HEK293 (cell line): ENCODE results near the gene FAM209A.
"Not testable (repeated sequence)": the region's sequence is repeated elsewhere in the genome, so short reads cannot be mapped to it uniquely, and the experiment has no call there.

Source experiments
- CTCF ChIA-PET: fragments of 350-600 bp; formaldehyde crosslinking; extraction: SDS; loops from one replicate; lab custom pipeline; 2021; ENCODE audit warnings: antibody characterized with exemption; lab: Yijun Ruan, JAX
- POLR2A ChIA-PET: fragments of 300-600 bp; formaldehyde crosslinking; extraction: SDS; loops from one replicate; lab custom pipeline; 2020; ENCODE audit warnings: antibody characterized with exemption, inconsistent platforms; lab: Yijun Ruan, JAX
- H3K27ac ChIP-seq: fragments of 200-500 bp; sonication (Bioruptor generic); 2 replicates; pipeline ENCODE4 v1.5.1; 2014; ENCODE audit warnings: low read depth, low read length, control low read depth, inconsistent platforms; ENCODE audit errors: extremely low read depth
- H3K36me3 ChIP-seq, 2 experiments: fragments of 200-500 bp in 1 of 2; sonication (Bioruptor generic) in 1 of 2; 1 replicate in 1 of 2; 2 replicates in 1 of 2; pipeline ENCODE4 v1.5.1; 2014 to 2017; ENCODE audit warnings: inconsistent platforms in 2 of 2, low read length in 2 of 2; ENCODE audit not compliant: control insufficient read depth in 2 of 2, insufficient read depth in 1 of 2
- H3K4me1 ChIP-seq: fragments of 200-500 bp; sonication (Bioruptor generic); 2 replicates; pipeline ENCODE4 v1.5.1; 2014; ENCODE audit warnings: mild to moderate bottlenecking, low read length, inconsistent platforms; ENCODE audit not compliant: control insufficient read depth, insufficient read depth
- H3K4me3 ChIP-seq: 2 replicates; pipeline ENCODE4 v1.5.1; 2011; ENCODE audit warnings: low read depth, mild to moderate bottlenecking, control low read depth, low read length, moderate library complexity
- H3K9me3 ChIP-seq: fragments of 200-500 bp; sonication (Bioruptor generic); 2 replicates; pipeline ENCODE4 v1.5.1; 2014; ENCODE audit warnings: low read depth, low read length, inconsistent platforms; ENCODE audit not compliant: control insufficient read depth, insufficient read depth
- HOXA7 ChIP-seq: sonication (generic); formaldehyde crosslinking; IDR thresholded peaks from 2 replicates; pipeline ENCODE4 v1.8.1; 2022; ENCODE audit warnings: missing genetic modification reagents, borderline replicate concordance
- RBAK ChIP-seq: fragments of 450-650 bp; formaldehyde crosslinking; IDR thresholded peaks from 2 replicates; pipeline ENCODE4 v1.5.1; 2016; ENCODE audit warnings: missing biosample characterization, missing genetic modification characterization
- SCRT1 ChIP-seq: fragments of 450-650 bp; formaldehyde crosslinking; IDR thresholded peaks from 2 replicates; pipeline ENCODE4 v1.5.1; 2016; ENCODE audit warnings: missing biosample characterization, missing genetic modification characterization, borderline replicate concordance
- SETDB1 ChIP-seq: IDR thresholded peaks from one replicate; pipeline ENCODE4 v1.6.1; 2017; ENCODE audit warnings: mild to moderate bottlenecking, low read length, moderate library complexity, mixed read lengths; ENCODE audit not compliant: insufficient read length
- ZFP3 ChIP-seq: fragments of 450-650 bp; formaldehyde crosslinking; IDR thresholded peaks from 2 replicates; pipeline ENCODE4 v1.5.1; 2016; ENCODE audit warnings: low read depth, missing biosample characterization, missing genetic modification characterization
- ZFP69B ChIP-seq: fragments of 450-650 bp; formaldehyde crosslinking; IDR thresholded peaks from 2 replicates; pipeline ENCODE4 v1.5.1; 2016; ENCODE audit warnings: missing biosample characterization, missing genetic modification characterization
- ZNF10 ChIP-seq: fragments of 450-650 bp; formaldehyde crosslinking; IDR thresholded peaks from 2 replicates; pipeline ENCODE4 v1.5.1; 2017; ENCODE audit warnings: missing biosample characterization, missing genetic modification characterization
- ZNF16 ChIP-seq: fragments of 450-650 bp; formaldehyde crosslinking; IDR thresholded peaks from 2 replicates; pipeline ENCODE4 v1.5.1; 2016; ENCODE audit warnings: low read depth, missing biosample characterization, missing genetic modification characterization
- ZNF266 ChIP-seq: fragments of 450-650 bp; formaldehyde crosslinking; IDR thresholded peaks from 2 replicates; pipeline ENCODE4 v1.5.1; 2016; ENCODE audit warnings: missing biosample characterization, missing genetic modification characterization, low read depth
- ZNF416 ChIP-seq: fragments of 450-650 bp; formaldehyde crosslinking; IDR thresholded peaks from 2 replicates; pipeline ENCODE4 v1.5.1; 2016; ENCODE audit warnings: missing biosample characterization, missing genetic modification characterization
- ZNF426 ChIP-seq: fragments of 450-650 bp; formaldehyde crosslinking; IDR thresholded peaks from 2 replicates; pipeline ENCODE4 v1.5.1; 2017; ENCODE audit warnings: missing biosample characterization, missing genetic modification characterization, mild to moderate bottlenecking, inconsistent platforms, moderate library complexity
- ZNF510 ChIP-seq: fragments of 450-650 bp; formaldehyde crosslinking; IDR thresholded peaks from 2 replicates; pipeline ENCODE4 v1.5.1; 2018; ENCODE audit warnings: mild to moderate bottlenecking, missing genetic modification characterization, missing biosample characterization; ENCODE audit not compliant: insufficient replicate concordance
- ZNF670 ChIP-seq: fragments of 450-650 bp; formaldehyde crosslinking; IDR thresholded peaks from 2 replicates; pipeline ENCODE4 v1.5.1; 2016; ENCODE audit warnings: missing biosample characterization, missing genetic modification characterization, low read depth
- ZNF701 ChIP-seq: fragments of 450-650 bp; formaldehyde crosslinking; IDR thresholded peaks from 2 replicates; pipeline ENCODE4 v1.5.1; 2016; ENCODE audit warnings: missing biosample characterization, missing genetic modification characterization
- TF ChIP-seq, protein P1 (sequence below): fragments of 450-650 bp; formaldehyde crosslinking; IDR thresholded peaks from 2 replicates; pipeline ENCODE4 v1.5.1; 2017; ENCODE audit warnings: missing biosample characterization, missing genetic modification characterization
- TF ChIP-seq, protein P2 (sequence below): fragments of 450-650 bp; formaldehyde crosslinking; IDR thresholded peaks from 2 replicates; pipeline ENCODE4 v1.5.1; 2016; ENCODE audit warnings: missing biosample characterization, missing genetic modification characterization
- TF ChIP-seq, protein P3 (sequence below): fragments of 450-650 bp; formaldehyde crosslinking; IDR thresholded peaks from 2 replicates; pipeline ENCODE4 v1.5.1; 2016; ENCODE audit warnings: missing biosample characterization, missing genetic modification characterization
- TF ChIP-seq, protein P4 (sequence below): fragments of 450-650 bp; formaldehyde crosslinking; IDR thresholded peaks from 2 replicates; pipeline ENCODE4 v1.5.1; 2016; ENCODE audit warnings: missing biosample characterization, missing genetic modification characterization
- TF ChIP-seq, protein P5 (sequence below): fragments of 450-650 bp; formaldehyde crosslinking; IDR thresholded peaks from 2 replicates; pipeline ENCODE4 v1.5.1; 2016; ENCODE audit warnings: missing biosample characterization, missing genetic modification characterization, low read depth
- TF ChIP-seq, protein P6 (sequence below): fragments of 450-650 bp; formaldehyde crosslinking; conservative IDR thresholded peaks from 2 replicates; pipeline ENCODE4 v1.5.1; 2016; ENCODE audit warnings: low read depth, missing biosample characterization, missing genetic modification characterization

Gene FAM209A, protein sequence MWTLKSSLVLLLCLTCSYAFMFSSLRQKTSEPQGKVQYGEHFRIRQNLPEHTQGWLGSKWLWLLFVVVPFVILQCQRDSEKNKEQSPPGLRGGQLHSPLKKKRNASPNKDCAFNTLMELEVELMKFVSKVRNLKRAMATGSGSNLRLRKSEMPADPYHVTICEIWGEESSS

DNA sequence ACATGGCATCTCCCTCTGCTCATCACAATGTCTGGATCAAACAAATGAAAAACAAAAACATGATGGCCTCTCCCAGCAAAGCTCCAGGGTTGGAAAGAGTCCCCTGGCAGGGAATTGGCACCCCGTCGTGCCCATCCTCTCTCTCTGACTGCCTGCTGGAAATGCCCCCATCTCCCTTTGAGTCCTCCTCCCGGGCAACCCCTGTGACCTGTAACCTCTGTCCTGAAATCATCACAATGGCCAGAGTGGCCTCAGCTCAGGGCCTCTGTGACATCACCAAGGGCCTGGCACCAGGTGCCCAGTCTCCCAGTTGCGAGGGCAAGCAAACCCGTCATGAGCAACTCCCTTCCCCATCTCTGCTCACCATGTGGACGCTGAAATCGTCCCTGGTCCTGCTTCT is at the start of gene FAM209A:
FAM209A (plus strand) TSS at position 301 of the 400 bp plus-strand sequence; CDS start at position 366, 65 bp downstream.
- H3K36me3 ChIP-seq, CTCF ChIA-PET, POLR2A ChIA-PET, H3K4me1 ChIP-seq, H3K27ac ChIP-seq, H3K9me3 ChIP-seq, H3K4me3 ChIP-seq: not testable (repeated sequence)

DNA sequence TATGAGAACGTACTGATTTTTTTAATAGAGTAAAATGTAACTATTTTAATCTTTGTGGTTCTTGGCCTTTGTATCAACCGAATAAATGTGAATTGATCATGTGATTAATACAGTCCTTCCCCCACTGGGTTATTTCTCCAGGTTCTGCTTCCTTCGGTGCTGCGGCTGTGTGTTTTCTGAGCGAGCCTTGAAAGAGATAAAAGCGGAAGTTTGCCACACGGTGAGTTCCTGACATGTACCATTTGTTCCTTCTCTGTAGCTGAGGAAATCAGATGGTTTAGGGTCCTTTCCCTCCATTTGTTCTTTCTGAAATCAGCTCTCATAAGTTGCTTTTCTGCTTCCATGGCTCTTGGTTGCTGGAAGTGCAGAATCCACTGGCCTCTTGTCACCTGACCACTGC is 40.6 kb upstream of the FAM209A start:
- CTCF ChIA-PET: no interaction called here
- Histone ChIP-seq H3K9me3 (no peaks in the 10 kb centered on the region), H3K27ac (no peak overlapping the region), H3K36me3 (peaks cover 11 to 82% of the 10 kb centered on the region in 2 experiments), H3K4me1 (no peaks in the 10 kb centered on the region), H3K4me3 (no peak overlapping the region)
- POLR2A ChIA-PET: no interaction called here
- TF ChIP-seq ZNF10 (tag by site-specific recombination) (no peak), ZFP69B (tag by site-specific recombination) (no peak), SETDB1 (no peak), ZFP3 (tag by site-specific recombination) (no peak)
- TF ChIP-seq, protein P1, sequence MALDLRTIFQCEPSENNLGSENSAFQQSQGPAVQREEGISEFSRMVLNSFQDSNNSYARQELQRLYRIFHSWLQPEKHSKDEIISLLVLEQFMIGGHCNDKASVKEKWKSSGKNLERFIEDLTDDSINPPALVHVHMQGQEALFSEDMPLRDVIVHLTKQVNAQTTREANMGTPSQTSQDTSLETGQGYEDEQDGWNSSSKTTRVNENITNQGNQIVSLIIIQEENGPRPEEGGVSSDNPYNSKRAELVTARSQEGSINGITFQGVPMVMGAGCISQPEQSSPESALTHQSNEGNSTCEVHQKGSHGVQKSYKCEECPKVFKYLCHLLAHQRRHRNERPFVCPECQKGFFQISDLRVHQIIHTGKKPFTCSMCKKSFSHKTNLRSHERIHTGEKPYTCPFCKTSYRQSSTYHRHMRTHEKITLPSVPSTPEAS (tag by site-specific recombination): no peak
- TF ChIP-seq, protein P2, sequence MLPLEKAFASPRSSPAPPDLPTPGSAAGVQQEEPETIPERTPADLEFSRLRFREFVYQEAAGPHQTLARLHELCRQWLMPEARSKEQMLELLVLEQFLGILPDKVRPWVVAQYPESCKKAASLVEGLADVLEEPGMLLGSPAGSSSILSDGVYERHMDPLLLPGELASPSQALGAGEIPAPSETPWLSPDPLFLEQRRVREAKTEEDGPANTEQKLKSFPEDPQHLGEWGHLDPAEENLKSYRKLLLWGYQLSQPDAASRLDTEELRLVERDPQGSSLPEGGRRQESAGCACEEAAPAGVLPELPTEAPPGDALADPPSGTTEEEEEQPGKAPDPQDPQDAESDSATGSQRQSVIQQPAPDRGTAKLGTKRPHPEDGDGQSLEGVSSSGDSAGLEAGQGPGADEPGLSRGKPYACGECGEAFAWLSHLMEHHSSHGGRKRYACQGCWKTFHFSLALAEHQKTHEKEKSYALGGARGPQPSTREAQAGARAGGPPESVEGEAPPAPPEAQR (tag by site-specific recombination): no peak

DNA sequence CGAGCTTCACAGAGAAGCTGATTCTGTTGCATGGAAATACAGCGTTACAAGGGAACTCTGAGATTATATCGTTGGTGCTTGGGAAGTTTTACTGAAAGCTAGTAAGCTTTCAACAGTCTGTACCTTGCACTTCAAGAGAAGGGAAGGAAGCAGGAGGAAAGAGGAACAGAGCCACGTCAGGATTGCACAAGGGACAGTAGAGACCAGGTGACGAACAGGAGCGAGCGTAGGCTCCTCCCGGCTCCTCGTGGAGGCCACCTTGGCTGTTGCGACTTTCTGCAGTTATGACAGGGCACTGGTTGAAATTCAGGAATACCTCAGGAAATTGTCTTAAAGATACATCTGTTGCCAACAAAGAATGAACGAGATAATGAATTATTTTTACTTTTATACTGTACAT is 37.3 kb upstream of the FAM209A start:
- ChIA-PET CTCF (no interaction called here), POLR2A (no interaction called here)
- H3K36me3 ChIP-seq: peaks cover 13 to 79% of the 10 kb centered on the region in 2 experiments; a peak in 2 of 3 replicates
- TF ChIP-seq ZNF10 (tag by site-specific recombination) (no peak), ZNF510 (tag by site-specific recombination) (no peak), ZNF16 (tag by site-specific recombination) (no peak), ZNF670 (tag by site-specific recombination) (no peak), SCRT1 (no peak), ZNF701 (tag by site-specific recombination) (no peak), ZNF266 (tag by site-specific recombination) (no peak), HOXA7 (CRISPR knock-in tag) (no peak), ZNF416 (tag by site-specific recombination) (no peak), RBAK (tag by site-specific recombination) (no peak), ZNF426 (no peak)
- TF ChIP-seq, protein P3, sequence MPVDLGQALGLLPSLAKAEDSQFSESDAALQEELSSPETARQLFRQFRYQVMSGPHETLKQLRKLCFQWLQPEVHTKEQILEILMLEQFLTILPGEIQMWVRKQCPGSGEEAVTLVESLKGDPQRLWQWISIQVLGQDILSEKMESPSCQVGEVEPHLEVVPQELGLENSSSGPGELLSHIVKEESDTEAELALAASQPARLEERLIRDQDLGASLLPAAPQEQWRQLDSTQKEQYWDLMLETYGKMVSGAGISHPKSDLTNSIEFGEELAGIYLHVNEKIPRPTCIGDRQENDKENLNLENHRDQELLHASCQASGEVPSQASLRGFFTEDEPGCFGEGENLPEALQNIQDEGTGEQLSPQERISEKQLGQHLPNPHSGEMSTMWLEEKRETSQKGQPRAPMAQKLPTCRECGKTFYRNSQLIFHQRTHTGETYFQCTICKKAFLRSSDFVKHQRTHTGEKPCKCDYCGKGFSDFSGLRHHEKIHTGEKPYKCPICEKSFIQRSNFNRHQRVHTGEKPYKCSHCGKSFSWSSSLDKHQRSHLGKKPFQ (tag by site-specific recombination): no peak
- TF ChIP-seq, protein P4, sequence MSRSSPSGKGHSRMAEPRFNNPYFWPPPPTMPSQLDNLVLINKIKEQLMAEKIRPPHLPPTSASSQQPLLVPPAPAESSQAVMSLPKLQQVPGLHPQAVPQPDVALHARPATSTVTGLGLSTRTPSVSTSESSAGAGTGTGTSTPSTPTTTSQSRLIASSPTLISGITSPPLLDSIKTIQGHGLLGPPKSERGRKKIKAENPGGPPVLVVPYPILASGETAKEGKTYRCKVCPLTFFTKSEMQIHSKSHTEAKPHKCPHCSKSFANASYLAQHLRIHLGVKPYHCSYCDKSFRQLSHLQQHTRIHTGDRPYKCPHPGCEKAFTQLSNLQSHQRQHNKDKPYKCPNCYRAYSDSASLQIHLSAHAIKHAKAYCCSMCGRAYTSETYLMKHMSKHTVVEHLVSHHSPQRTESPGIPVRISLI (tag by site-specific recombination): no peak
- TF ChIP-seq, protein P5, sequence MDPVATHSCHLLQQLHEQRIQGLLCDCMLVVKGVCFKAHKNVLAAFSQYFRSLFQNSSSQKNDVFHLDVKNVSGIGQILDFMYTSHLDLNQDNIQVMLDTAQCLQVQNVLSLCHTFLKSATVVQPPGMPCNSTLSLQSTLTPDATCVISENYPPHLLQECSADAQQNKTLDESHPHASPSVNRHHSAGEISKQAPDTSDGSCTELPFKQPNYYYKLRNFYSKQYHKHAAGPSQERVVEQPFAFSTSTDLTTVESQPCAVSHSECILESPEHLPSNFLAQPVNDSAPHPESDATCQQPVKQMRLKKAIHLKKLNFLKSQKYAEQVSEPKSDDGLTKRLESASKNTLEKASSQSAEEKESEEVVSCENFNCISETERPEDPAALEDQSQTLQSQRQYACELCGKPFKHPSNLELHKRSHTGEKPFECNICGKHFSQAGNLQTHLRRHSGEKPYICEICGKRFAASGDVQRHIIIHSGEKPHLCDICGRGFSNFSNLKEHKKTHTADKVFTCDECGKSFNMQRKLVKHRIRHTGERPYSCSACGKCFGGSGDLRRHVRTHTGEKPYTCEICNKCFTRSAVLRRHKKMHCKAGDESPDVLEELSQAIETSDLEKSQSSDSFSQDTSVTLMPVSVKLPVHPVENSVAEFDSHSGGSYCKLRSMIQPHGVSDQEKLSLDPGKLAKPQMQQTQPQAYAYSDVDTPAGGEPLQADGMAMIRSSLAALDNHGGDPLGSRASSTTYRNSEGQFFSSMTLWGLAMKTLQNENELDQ (tag by site-specific recombination): no peak
- TF ChIP-seq, protein P6, sequence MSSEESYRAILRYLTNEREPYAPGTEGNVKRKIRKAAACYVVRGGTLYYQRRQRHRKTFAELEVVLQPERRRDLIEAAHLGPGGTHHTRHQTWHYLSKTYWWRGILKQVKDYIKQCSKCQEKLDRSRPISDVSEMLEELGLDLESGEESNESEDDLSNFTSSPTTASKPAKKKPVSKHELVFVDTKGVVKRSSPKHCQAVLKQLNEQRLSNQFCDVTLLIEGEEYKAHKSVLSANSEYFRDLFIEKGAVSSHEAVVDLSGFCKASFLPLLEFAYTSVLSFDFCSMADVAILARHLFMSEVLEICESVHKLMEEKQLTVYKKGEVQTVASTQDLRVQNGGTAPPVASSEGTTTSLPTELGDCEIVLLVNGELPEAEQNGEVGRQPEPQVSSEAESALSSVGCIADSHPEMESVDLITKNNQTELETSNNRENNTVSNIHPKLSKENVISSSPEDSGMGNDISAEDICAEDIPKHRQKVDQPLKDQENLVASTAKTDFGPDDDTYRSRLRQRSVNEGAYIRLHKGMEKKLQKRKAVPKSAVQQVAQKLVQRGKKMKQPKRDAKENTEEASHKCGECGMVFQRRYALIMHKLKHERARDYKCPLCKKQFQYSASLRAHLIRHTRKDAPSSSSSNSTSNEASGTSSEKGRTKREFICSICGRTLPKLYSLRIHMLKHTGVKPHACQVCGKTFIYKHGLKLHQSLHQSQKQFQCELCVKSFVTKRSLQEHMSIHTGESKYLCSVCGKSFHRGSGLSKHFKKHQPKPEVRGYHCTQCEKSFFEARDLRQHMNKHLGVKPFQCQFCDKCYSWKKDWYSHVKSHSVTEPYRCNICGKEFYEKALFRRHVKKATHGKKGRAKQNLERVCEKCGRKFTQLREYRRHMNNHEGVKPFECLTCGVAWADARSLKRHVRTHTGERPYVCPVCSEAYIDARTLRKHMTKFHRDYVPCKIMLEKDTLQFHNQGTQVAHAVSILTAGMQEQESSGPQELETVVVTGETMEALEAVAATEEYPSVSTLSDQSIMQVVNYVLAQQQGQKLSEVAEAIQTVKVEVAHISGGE (tag by site-specific recombination): no peak

More for the DNA sequence above, 37.3 kb upstream of the FAM209A start:
- H3K27ac ChIP-seq: no peak overlapping the region
- H3K9me3 ChIP-seq: no peaks in the 10 kb centered on the region
- no peak overlapping the region for H3K4me3 ChIP-seq
- H3K4me1 ChIP-seq: no peaks in the 10 kb centered on the region
